Upper lobe of left lung (tissue), 6 donors: ENCODE data around the gene VCPKMT. TPM values are rescaled to one million over a fixed set of nuclear protein-coding genes. Genes with fewer than 3 reads are reported as not detected.

Experiments used
- ATAC-seq, 2 donors: fragments of 200-7000 bp; cut with Tn5 transposase; one replicate each; pipeline ENCODE4 v1.9.1; 2022; ENCODE audit warnings: mild to moderate bottlenecking in 2 of 2, moderate library complexity in 2 of 2; ENCODE audit not compliant: low FRiP score in 2 of 2
- DNase-seq, 2 donors: peaks; one replicate each; pipeline ENCODE4 v3.0.0-alpha.2; 2019 to 2020
- H3K27ac ChIP-seq, 4 donors: fragments of 200-600 bp; sonication (generic); one replicate each; pipeline ENCODE4 v1.5.1; 2016 to 2019
- H3K27me3 ChIP-seq, 4 donors: fragments of 200-600 bp; sonication (generic); one replicate each; pipeline ENCODE4 v1.5.1; 2017 to 2019
- H3K36me3 ChIP-seq, 4 donors: fragments of 200-600 bp; sonication (generic); one replicate each; pipeline ENCODE4 v1.5.1; 2016 to 2019
- H3K4me1 ChIP-seq, 4 donors: fragments of 200-600 bp; sonication (generic); one replicate each; pipeline ENCODE4 v1.5.1; 2018 to 2019
- H3K4me3 ChIP-seq, 4 donors: fragments of 200-600 bp; sonication (generic); one replicate each; pipeline ENCODE4 v1.5.1; 2017 to 2019; ENCODE audit warnings: mild to moderate bottlenecking in 2 of 4, moderate library complexity in 1 of 4
- H3K9me3 ChIP-seq, 4 donors: fragments of 200-600 bp; sonication (generic); one replicate each; pipeline ENCODE4 v1.5.1; 2018 to 2019
- CTCF ChIP-seq, 6 experiments: fragments of 450-650 bp in 4 of 6; fragments of 200-600 bp in 2 of 6; sonication (generic) in 2 of 6; IDR thresholded peaks; one replicate each; pipeline ENCODE4 v1.5.1; 2016 to 2019; ENCODE audit warnings: antibody characterized with exemption in 6 of 6
- EP300 ChIP-seq, 4 donors: sonication (generic); formaldehyde crosslinking; IDR thresholded peaks; one replicate each; pipeline ENCODE4 v1.5.1; 2017; ENCODE audit warnings: antibody characterized with exemption in 4 of 4, control low read depth in 2 of 4
- POLR2A ChIP-seq, 4 donors: fragments of 450-650 bp; IDR thresholded peaks; one replicate each; pipeline ENCODE4 v1.5.1; 2016 to 2017; ENCODE audit warnings: antibody characterized with exemption in 4 of 4, mild to moderate bottlenecking in 2 of 4
- POLR2AphosphoS5 ChIP-seq, 2 donors: sonication (generic); formaldehyde crosslinking; IDR thresholded peaks; one replicate each; pipeline ENCODE4 v1.5.1; 2017; ENCODE audit warnings: antibody characterized with exemption in 2 of 2
- WGBS, 2 donors: methylation state at CpG; one replicate each; pipeline ENCODE4 v1.1.5; 2017 to 2018; 5-methylcytosine and 5-hydroxymethylcytosine counted together
- small RNA-seq, 4 donors: library from RNA; depleted of rRNA; stranded (forward); fragments of <200 nt; gene quantifications; one replicate each; pipeline ENCODE3, GENCODE V24; 2016
- total RNA-seq, 6 donors: library from RNA; depleted of rRNA in 4 of 6; stranded (reverse); fragments of >200 nt in 4 of 6; gene quantifications; one replicate each; pipeline versions ENCODE4 v1.1.0 to v1.2.1, GENCODE V29; 2016 to 2021
- donor health status: DM: no; HTN: no; CAD: no; lungs with moderate emphysema.
- donor health status: DM: no; HTN: yes; CAD: no; lungs with severe emphysema.

Gene VCPKMT
- total RNA-seq, 6 donors from 2014 or later = 3.0 to 9.9 (median 5.9) TPM

DNA sequence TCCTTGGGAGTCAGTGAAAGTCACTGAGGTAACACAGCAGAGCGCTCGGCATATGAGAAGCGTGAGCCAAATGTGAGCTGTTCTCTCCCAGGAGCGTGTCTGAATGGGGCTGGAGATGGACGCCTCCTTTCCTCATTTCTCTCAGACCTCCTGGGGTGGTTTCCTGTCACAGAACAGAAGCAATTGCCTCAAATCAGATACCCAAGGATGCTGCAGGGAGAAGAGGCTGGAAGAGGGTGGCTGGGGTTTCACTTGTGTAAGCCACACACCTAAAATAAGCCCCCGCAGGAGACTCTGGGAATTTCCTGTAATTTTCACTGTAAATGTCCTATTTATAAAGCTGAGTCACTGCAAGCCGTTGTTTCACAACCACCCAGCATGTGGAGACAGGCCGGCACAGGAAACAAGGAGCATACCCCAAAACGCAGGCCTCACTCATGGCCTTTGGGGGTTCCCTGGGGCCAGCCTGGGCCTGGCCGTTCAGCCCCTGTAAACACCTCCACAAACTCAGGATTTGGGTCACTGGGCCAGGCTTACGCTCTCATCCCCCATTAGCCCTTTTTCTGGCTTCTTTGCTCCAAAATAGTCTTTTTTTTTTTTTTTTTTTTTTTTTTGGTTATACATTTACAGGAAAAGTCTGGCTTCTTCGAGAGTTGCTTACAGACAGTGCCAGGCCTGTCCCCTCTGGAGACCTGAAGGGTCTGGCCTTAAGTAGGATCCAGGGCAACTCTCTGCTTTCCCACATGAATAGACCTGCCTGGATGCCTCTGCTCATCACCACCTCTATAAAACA is 55.3 kb downstream of the VCPKMT start:
- WGBS, 2 donors = 31 to 58% methylated on average over 12 of the region's 12 CpGs
- Histone ChIP-seq H3K36me3 (no peaks in the 10 kb centered on the region), H3K4me1 (peaks cover 20 to 30% (median 26%) of the 10 kb centered on the region in 4 donors), H3K4me3 (no peak overlapping the region), H3K9me3 (no peaks in the 10 kb centered on the region), H3K27ac (peak overlapping the region; percentile 57 to 82 (median 72)), H3K27me3 (no peaks in the 10 kb centered on the region)
- peak in 1 of 2 donors; percentile 64 for DNase-seq
- peak in 1 of 2 donors; percentile 84 for ATAC-seq
- TF ChIP-seq POLR2A (IDR thresholded peaks at IDR 0.05) (no peak), EP300 (IDR thresholded peaks at IDR 0.05) (no peak), CTCF (IDR thresholded peaks at IDR 0.05) (peak in 1 of 6 experiments; percentile 40), POLR2AphosphoS5 (IDR thresholded peaks at IDR 0.05) (peak in 1 of 2 donors; percentile 41)

DNA sequence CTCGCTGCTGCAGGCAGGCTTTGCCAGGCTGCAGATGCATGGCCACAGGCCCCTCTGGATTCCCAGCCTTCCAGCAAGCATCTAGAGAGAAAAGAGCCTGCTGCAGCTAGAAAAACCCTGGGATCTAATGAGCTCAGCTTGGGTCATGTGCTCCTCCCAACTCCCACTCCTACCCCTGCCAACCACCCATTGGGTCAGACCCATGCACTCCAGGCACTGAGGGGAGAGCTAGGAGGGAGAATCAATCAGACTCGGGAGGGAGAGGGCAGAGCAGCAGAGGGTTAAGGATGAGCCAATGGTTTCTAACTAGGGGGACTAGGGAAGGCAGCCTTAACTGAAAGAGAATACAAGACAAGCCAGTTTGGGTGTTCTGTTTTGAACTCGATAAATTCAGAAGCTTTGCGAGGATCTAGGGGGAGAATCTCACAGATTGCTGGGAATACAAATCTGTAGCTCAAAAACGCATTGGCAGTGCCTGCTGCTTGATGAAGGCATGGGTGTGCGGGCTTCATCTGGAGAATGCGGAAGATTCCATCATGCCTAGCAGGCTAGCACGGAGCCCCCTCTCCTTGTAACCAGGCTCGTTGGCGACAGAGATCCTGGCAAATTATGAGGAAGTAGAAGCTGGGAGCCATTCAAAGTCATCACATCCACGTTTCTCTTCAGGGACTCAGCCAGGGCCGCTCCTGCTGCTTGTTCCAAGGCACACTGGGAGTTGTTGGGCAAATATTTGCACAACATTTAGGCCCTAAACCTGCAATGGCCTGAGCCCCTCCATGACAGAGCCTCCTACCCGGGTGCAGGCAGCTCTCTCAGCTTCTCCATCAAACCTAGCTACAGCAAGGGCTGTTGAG is 56.4 kb downstream of the VCPKMT start:
- Histone ChIP-seq H3K4me1 (peaks cover 20 to 30% (median 26%) of the 10 kb centered on the region in 4 donors), H3K27ac (peak overlapping the region; percentile 57 to 82 (median 72)), H3K27me3 (no peaks in the 10 kb centered on the region), H3K4me3 (no peak overlapping the region), H3K36me3 (no peaks in the 10 kb centered on the region), H3K9me3 (no peaks in the 10 kb centered on the region)
- no peak for DNase-seq
- no peak for ATAC-seq
- WGBS, 2 donors = 73 to 75% methylated on average over 11 to 13 of the region's 13 CpGs
- TF ChIP-seq POLR2A (IDR thresholded peaks at IDR 0.05) = no peak

Small RNA genes lying within 50 kb of the gene (small RNA-seq; reads per million reads assigned to genes)
- 0 reads per million in 4 donors for gene RF00019

Other genes starting within 250 kb of the VCPKMT start
- gene ARF6, start 223.5 kb downstream of the VCPKMT start, total RNA-seq = 10 to 100 TPM; 21.0 to 81.8 (median 61.0) TPM
- 10 to 100 TPM; 21.3 to 47.1 (median 29.6) TPM for gene SOS2, start 115.0 kb upstream of the VCPKMT start, total RNA-seq
- gene L2HGDH, start 195.7 kb upstream of the VCPKMT start, total RNA-seq = 10 to 100 TPM in 1 of 6 donors, 1 to 10 TPM in 5; 1.1 to 10.1 (median 4.6) TPM
- 10 to 100 TPM; 13.5 to 23.7 (median 21.6) TPM for gene DMAC2L, start 195.8 kb upstream of the VCPKMT start, total RNA-seq